ENCODE data around the gene SAPCD1.
A peak's percentile ranks its signal among the peaks of the same experiment; 100 is the strongest.

Gene SAPCD1

DNA sequence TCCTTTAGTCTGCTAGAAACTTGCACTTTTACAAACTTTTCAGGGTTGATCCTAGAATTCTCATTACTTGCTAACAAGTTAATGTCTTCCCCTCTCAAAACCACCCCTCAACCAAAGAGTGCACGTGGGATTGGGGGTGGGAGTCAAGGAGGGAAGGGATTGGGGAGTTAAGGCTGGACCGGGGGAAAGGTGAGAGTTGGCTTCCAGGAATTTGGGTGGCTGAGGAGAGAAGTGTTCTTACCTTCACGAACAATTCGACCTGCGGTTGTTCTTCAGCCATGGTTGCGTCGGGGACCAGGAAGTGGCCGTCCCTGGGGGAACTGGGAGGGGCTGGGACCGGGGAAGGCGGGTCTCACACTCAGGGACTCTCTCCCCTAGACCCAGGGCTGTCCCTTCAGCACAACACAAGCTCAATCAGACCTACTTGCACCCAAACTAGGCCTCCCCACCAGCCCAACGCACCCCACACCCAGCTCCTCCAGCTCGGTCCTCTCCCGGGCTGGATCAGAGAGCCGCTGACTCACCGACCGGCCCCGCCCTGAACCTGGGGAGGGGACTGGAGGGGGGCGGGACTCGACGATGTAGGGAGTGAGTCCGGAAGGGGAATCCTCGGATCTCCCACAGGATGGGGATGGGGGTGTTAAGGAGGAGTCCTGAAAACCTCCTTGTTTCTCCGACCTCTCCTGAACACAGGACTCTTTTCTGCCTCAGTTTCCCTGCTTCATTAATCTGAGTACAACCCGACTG, 26.3 kb upstream of the SAPCD1 start, which contains the start of gene CLIC1:
Gene CLIC1 (minus strand): TSS at position 510 of the 747 bp plus-strand sequence. CDS start 230 bp downstream, at position 280.
- peak; percentile 82 for DNase-seq (ENCODE audit: low read depth)
- H3K4me3 ChIP-seq (ENCODE audit: low read depth, low read length): peak within 1 kb of the TSS; percentile 91
- no peak for TF ChIP-seq CTCF (conservative IDR thresholded peaks at IDR 0.05; ENCODE audit: low read depth, low read length)

DNA sequence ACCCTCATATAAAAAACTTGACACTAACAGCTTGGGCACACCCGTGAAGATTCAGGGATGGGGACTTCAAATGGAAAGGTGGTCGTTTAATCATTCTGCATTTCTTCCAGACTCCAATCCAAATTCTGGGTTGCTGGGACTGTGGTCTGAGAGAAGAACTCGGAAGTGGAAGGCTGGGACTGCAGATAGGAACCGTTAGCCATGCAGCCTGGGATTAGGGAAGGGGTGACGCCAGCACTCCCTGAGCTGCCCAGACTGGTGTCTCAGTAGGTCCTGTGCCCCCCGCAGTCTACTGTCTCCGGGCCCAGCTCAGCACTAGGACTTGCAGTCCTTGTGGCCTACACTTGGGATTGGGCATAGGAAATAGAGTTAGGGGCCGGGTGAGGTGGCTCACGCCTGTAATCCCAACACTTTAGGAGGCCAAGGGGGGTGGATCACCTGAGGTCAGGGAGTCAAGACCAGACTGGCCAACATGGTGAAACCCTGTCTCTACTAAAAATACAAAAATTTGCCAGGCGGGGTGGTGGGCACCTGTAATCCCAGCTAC, 25.6 kb upstream of the SAPCD1 start:
- no peak for DNase-seq (ENCODE audit: low read depth)
- TF ChIP-seq CTCF (conservative IDR thresholded peaks at IDR 0.05; ENCODE audit: low read depth, low read length): no peak
- H3K4me3 ChIP-seq (ENCODE audit: low read depth, low read length): peak overlapping the region; percentile 91

GRCh38 chr6:31737315-31737990, 25.0 kb upstream of the SAPCD1 start:
- no peak for TF ChIP-seq CTCF (conservative IDR thresholded peaks at IDR 0.05; ENCODE audit: low read depth, low read length)
- peak overlapping the region; percentile 18 for H3K4me3 ChIP-seq (ENCODE audit: low read depth, low read length)
- peak; percentile 53 for DNase-seq (ENCODE audit: low read depth)

DNA sequence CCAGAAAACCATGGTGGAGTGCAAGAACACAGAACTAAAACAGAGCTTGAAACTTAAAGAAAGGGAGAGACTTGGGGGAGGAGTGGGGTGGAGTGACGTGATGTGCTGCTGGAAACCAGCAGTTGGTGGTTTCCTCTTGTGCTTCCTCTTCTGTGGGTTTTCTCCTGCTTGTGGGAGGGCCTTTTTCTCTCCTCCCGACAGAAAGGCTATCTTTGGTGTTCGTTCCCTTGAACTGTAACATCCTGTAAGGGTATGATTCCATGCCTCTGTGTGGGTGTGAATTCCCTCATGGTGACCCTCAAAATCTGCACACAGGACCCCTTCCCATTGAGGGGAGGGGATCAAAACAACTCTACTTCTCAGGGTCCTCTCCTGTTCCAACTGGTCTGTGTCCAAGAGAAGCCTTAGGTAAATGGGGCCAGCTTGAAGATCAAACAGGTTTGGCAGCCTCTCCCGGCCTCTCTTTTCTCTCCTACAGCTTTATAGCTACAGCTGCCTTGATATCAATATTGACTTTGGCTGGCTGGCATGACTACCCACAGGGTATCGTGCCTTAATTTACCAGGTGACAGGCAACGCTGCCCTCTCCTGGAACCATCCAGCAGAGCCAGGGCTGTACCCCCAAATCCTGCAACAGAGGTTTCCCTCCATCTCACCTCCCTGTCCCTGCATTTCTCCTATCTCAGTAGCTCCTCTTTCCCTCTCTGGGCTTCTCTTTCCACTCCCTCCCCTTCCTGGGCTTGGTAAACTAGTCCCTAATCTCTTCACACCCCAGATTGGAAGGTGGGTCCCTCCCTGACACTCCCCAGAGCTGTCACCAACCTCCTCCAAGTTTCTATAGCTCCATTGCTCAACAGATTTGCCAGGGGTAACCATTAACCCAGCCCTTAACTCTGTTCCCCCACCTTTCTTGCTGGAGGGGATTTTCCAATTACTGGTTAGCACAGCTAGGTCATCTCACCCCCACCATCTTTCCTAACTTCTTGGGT, 24.2 kb upstream of the SAPCD1 start:
- H3K4me3 ChIP-seq (ENCODE audit: low read depth, low read length): peak overlapping the region; percentile 13
- peak; percentile 93 for DNase-seq (ENCODE audit: low read depth)
- TF ChIP-seq CTCF (conservative IDR thresholded peaks at IDR 0.05; ENCODE audit: low read depth, low read length): peak; percentile 40

DNA sequence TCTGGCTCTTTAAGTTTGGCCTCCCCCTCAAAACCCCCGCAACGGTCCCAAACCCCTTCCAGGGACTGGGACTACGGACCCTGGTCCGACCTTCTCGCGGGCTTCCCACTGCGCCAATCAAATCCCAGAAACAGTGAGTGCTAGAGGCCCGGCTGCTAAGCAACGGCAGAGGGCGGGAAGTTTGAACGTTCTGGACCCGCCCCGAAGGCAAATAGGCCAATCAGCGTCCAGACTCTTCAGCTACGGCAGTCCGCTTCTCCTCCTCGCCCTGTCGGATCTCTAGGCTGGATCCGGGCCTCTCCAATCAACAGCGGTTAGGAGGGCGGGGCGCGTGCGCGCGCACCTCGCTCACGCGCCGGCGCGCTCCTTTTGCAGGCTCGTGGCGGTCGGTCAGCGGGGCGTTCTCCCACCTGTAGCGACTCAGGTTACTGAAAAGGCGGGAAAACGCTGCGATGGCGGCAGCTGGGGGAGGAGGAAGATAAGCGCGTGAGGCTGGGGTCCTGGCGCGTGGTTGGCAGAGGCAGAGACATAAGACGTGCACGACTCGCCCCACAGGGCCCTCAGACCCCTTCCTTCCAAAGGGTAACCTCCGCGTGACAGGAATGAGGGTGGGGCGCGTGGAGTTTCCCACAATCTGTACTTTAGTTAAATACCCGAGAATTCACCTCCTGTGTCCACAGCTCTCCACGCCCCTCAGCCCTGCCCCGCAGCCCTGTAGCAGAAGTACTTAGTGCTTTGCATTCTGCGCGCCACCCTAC, 22.6 kb upstream of the SAPCD1 start, which contains the start of gene MSH5:
Gene MSH5 (plus strand): TSS at position 367 of the 758 bp plus-strand sequence. CDS start 462 bp downstream, outside the sequence.
- no peak for TF ChIP-seq CTCF (conservative IDR thresholded peaks at IDR 0.05; ENCODE audit: low read depth, low read length)
- peak within 1 kb of the TSS; percentile 93 for H3K4me3 ChIP-seq (ENCODE audit: low read depth, low read length)
- DNase-seq (ENCODE audit: low read depth): peak; percentile 99
